SH-SY5Y (cell line): ENCODE results near the gene PDIA5.

ENCODE experiments used
- GATA2 ChIP-seq: IDR thresholded peaks from 2 replicates; pipeline ENCODE4 v1.6.1; 2011; ENCODE audit warnings: mild to moderate bottlenecking, low read depth, low read length
- GATA3 ChIP-seq: IDR thresholded peaks from 2 replicates; pipeline ENCODE4 v1.6.1; 2011; ENCODE audit warnings: low read depth, mild to moderate bottlenecking, low read length, moderate library complexity

- TF ChIP-seq GATA2 (no peak), GATA3 (no peak)
Observed at GRCh38 chr3:123112232-123112631, 45.4 kb downstream of the PDIA5 start.
